GM18505 (cell line): ENCODE measurements around the gene SCAMP2.

Experiments used
- ATAC-seq: cut with Tn5 transposase; IDR thresholded peaks from one replicate; pipeline ENCODE4 v1.9.1; 2021; ENCODE audit not compliant: unreplicated experiment
- POLR2A ChIP-seq: IDR thresholded peaks from 4 replicates; pipeline ENCODE4 v1.6.1; 2011; ENCODE audit warnings: borderline replicate concordance; ENCODE audit not compliant: insufficient read depth, insufficient read length; ENCODE audit errors: extremely low read depth

Gene SCAMP2

DNA sequence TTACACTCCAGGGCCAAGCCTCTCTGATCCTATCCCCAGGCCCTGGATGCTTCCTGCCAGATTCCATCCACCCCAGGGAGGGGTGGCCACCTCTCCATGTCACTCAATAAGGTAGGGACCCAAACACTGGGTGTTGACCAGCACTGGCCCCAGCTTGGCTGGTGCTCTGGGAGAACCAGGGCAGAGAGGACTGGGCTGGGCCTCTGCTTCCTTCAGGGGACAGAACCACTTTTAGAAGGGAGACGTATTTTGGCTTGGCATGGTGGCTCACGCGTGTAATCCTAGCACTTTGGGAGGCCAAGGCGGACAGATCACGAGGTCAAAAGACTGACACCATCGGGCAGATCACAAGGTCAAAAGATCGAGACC, 51.4 kb downstream of the SCAMP2 start:
- TF ChIP-seq POLR2A, result no peak
- no peak for ATAC-seq

DNA sequence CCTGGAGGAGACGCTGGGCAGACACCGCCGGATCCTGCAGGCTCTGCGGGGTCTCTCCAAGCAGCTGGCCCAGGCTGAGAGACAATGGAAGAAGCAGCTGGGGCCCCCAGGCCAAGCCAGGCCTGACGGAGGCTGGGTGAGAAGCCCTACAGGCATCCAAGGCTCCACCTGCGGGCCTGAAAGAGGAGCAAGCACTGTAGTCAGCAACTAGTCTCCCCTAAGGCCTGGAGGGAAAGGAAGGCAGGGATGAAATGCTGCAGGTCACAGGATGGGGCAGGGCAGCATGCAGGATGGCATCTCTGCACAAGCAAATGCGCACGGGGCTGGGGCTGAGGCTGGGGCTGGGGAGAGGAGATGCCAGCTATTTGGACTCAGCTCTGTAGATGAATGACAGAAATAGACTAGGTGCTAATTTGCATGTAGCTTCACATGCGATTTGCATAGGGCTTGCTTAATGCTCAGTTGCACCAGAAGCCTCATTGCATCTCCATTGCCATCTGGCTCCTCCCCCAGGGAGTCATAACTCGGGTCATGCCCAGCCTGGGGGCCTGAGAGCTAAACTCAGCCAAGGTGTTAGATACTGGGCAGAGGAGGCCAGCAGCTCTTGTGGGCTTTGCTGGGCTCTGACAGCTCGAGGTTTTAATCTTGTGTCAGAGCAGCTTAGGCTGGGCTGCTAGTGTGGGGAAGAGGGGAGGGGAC, 51.9 kb downstream of the SCAMP2 start:
- TF ChIP-seq POLR2A, result peak; percentile 37
- peak; percentile 59 for ATAC-seq

DNA sequence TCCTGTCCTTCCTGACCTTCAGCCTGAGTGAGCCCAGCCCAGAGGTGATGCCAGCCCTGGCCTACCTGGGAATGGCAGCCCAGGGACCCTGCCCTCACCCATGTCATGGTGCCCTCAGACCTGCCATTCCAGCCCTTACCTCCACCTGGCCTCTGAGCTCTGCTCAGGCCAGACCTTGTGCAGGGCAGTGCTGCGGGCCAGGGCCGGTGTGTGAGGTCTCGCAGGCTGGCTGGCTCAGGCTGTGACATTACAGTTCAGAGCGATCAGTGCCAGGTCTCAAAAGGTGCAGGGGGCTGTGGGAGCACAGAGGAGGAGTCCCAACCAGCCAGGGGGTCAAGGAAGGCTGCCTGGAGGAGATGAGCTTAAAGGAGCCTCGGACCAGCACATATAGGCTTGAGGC, 53.1 kb downstream of the SCAMP2 start:
- TF ChIP-seq POLR2A, result no peak
- ATAC-seq, result no peak

DNA sequence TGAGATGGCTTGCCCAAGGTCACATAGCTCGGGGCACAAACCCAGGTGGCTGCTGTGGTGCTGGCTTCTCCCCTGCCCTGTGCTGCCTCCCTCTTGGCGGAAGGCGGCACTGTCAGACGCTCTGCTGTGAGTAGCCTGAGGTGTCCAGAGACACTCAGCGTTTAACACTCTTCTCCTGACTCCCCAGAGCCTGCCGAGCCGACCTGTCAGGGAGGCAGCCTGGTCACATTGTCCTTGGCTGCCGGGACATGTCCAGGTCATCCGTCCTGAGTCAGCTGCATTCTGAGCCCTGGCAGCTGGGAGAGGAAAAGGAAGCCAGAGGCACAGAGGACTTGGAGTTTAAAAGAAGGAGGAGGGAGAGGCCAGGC, 55.8 kb downstream of the SCAMP2 start:
- no peak for ATAC-seq
- no peak for TF ChIP-seq POLR2A

GRCh38 chr15:74816624-74817369, 56.4 kb downstream of the SCAMP2 start:
- TF ChIP-seq POLR2A, result no peak
- no peak for ATAC-seq

DNA sequence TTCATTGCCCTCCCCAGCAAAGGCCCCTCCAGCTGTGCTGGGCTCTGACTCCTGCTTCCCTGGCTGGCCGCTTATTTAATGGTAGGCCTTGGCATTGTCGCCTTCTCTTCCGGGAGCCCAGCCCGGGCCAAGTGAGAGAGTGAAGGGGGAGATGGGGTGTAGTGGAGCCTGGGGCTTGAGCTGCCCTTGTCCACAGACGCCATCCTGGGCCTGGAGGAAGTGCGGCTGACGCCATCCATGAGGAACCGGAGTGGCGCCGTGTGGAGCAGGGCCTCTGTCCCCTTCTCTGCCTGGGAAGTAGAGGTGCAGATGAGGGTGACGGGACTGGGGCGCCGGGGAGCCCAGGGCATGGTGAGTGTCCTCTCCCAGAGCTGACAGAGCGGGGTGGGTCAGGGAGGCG, 57.2 kb downstream of the SCAMP2 start:
- ATAC-seq, result no peak
- no peak for TF ChIP-seq POLR2A

DNA sequence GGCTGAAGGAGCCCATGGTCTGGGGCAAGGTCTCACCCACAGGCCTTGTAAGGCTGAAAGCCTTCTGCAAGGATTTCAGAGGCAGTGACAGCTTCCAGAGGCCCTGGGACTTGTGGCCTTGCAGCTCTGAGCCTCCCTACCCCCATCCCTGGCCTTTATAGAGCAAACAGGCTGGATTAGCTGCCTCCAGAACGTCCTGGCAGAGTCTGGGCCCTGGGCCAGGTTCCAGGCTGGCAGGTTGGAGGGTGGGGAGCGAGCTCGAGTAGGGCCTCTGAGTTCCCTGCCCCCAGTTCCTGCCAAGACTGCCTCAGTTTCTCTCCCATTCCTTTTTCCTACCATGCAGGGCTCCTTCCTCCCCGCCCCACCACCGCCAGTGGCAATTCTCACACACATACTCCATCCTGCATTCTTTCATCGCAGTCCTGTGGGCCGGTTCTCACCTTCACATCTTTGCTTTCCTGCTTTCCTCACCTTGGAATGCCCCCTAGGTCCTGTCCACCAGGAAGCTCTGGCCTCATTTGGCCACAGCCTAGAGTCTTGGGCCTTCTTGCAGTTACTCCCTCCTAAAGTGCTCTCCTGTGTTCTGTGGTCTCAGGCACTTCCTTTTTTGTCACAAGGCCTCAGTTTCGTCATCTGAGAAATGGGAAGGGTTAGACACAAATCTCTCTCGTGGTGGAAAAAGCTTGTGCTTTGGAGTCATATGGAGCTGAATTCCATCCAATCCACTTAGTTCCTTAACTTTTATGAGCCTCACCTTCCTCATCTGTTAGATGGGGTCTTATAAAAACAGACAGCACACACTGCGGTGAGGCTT, 57.8 kb downstream of the SCAMP2 start:
- TF ChIP-seq POLR2A, result no peak
- ATAC-seq, result no peak

DNA sequence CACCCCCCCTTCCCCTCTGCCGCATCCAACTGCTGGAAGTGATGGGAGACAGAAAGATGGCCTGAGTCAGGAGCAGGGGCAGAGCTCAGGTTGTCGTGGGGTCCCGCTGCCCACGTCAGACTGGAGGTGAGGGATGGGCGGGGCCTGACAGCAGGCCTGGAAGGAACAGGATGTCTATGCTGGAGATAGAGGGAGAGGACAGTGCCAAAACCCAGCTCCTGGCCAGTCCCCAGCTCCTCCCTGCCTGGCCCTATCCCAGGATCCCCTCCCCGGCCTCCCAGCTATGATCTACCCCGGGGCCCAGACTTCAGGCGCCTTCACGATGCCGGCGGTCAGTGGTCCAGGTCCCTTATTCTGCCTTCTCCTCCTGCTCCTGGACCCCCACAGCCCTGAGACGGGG, 60.6 kb downstream of the SCAMP2 start, which contains the start of gene LMAN1L:
TSS of gene LMAN1L (plus strand) at position 303 of the 400 bp plus-strand sequence. CDS start at position 323, 20 bp downstream.
- no peak for TF ChIP-seq POLR2A

DNA sequence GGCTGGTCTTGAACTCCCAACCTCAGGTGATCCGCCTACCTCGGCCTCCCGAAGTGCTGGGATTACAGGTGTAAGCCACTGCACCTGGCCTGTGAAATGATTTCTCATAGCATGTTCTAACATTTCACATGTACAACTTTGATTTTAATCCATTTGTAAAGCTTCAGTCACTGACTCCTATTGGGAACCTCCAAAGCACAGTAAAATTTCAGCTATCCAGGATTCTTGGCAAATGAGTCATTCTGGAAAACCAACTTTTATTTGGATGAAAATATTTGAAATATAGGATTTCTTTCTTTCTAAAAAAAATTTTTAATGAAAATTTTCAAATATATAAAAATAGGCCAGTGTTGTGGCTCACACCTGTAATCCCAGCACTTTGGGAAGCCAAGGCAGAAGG, 63.2 kb downstream of the SCAMP2 start:
- ATAC-seq, result no peak
- TF ChIP-seq POLR2A, result no peak

More for the DNA sequence above, 60.6 kb downstream of the SCAMP2 start, which contains the start of gene LMAN1L:
- ATAC-seq, result no peak

- ATAC-seq, result no peak
- no peak for TF ChIP-seq POLR2A
These were observed 63.9 kb downstream of the SCAMP2 start for GRCh38 chr15:74809242-74809641.

GRCh38 chr15:74808840-74809229, 64.3 kb downstream of the SCAMP2 start:
- ATAC-seq, result no peak
- TF ChIP-seq POLR2A, result no peak

DNA sequence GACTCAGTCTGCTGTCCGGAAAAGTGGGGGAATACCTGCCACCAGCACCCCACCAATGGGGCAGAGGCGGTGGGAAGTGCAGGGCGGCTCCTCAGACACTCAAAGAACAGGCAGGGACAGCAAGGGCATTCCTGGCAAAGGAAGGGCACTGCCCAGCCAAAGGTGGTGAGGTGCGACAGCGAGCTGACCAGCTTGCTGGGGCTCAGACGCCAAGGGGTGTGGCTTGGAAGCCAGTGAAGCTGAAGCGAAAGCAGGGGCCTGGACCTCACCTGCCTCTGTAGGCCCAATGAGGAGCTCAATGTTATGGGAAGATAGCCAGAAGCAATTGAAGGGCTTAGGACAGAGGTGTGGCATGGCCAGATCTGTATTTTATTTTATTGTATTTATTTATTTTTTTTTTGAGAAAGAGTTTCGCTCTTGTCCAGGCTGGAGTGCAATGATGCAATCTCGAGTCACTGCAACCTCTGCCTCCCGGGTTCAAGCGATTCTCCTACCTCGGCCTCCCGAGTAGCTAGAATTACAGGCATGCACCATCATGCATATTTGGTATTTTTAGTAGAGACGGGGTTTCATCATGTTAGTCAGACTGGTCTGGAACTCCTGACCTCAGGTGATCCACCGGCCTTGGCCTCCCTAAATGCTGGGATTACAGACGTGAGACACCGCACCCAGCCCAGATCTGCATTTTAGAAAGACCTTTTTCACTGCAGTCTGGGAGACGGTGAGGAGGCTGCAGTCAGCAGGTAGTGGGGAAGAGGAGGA, 64.9 kb downstream of the SCAMP2 start:
- no peak for ATAC-seq
- TF ChIP-seq POLR2A, result no peak

DNA sequence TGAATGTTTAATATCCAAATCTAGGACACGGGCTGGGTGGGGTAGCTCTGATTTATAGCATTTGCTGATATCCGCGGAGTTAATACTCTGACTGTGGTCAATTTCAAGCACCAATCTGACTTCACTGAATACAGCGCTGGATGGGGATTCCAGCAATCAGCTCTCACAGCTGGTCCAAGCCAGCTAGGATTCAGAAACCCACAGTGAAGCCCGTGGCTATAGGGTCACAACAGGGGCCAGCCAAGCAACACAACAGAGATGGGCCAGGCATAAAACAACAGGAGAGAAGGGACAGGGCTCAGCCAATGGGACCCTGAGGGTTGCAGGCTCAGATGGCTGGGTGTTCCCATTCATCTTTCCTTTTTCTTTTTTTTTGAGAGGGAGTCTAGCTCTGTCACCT, 65.9 kb downstream of the SCAMP2 start:
- no peak for TF ChIP-seq POLR2A
- ATAC-seq, result no peak

DNA sequence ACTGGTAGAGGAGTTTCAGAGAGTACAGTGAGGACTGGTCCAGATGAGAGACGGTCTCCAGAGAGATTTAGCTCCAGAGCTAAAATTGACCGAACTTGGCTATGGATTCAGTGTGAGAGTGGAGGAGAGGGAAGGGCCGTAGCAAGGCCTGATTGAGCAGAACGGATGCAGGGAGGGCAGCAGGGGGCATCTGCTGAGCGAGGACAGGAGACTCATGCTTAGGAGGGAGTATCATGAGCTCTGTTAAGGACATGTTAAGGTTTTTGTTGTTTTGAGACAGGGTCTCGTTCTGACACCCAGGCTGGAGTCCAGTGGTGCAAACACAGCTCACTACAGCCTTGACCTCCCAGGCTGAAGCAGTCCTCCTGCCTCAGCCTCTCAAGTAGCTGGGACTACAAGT, 68.2 kb downstream of the SCAMP2 start:
- no peak for TF ChIP-seq POLR2A
- no peak for ATAC-seq
